Left lobe of liver (tissue), 2 donors: ENCODE results near the gene BIRC5. TPM values are rescaled to one million over a fixed set of nuclear protein-coding genes. Genes with fewer than 3 reads are reported as not detected.

ENCODE experiments used
- ATAC-seq: fragments of 200-7000 bp; cut with Tn5 transposase; one replicate; pipeline ENCODE4 v1.9.1; 2020; ENCODE audit warnings: mild to moderate bottlenecking, moderate library complexity
- DNase-seq: peaks from one replicate; pipeline ENCODE4 v3.0.0-alpha.2; 2020; ENCODE audit warnings: low spot score
- total RNA-seq: library from RNA; stranded (reverse); gene quantifications from one replicate; pipeline ENCODE4 v1.2.1, GENCODE V29; 2021
- donor health status: DM: no; HTN: no; CAD: no; lungs with moderate emphysema.
- donor health status: DM: no; HTN: yes; CAD: no.

Gene BIRC5
- total RNA-seq, 1 donor from 2014 or later: 0.88 TPM

GRCh38 chr17:78271419-78272170 lies 57.5 kb downstream of the BIRC5 start:
- DNase-seq: peak; percentile 41
- no peak for ATAC-seq

- no peak for DNase-seq
- ATAC-seq: peak; percentile 51
Measured at GRCh38 chr17:78272181-78272913, 58.3 kb downstream of the BIRC5 start.

- no peak for DNase-seq
- ATAC-seq: no peak
Measured at GRCh38 chr17:78272914-78273258, 58.8 kb downstream of the BIRC5 start.

- no peak for DNase-seq
- no peak for ATAC-seq
Measured at GRCh38 chr17:78273813-78274212, 59.8 kb downstream of the BIRC5 start.

Other genes with a start within 250 kb of the BIRC5 start
- 14.6 TPM for gene TMC6, start 85.5 kb upstream of the BIRC5 start, total RNA-seq
- gene TMC8, start 83.5 kb upstream of the BIRC5 start, total RNA-seq: 3.9 TPM
- gene C17orf99, start 67.9 kb upstream of the BIRC5 start, total RNA-seq: not detected
- gene SYNGR2, start 45.7 kb upstream of the BIRC5 start, total RNA-seq: 44.1 TPM
- 2.6 TPM for gene TK1, start 27.2 kb upstream of the BIRC5 start, total RNA-seq
- gene AFMID, start 26.9 kb upstream of the BIRC5 start, total RNA-seq: 145 TPM
- not detected for gene TMEM235, start 17.4 kb downstream of the BIRC5 start, total RNA-seq
- gene SOCS3, start 145.8 kb downstream of the BIRC5 start, total RNA-seq: 2.7 TPM
- 9.1 TPM for gene PGS1, start 164.4 kb downstream of the BIRC5 start, total RNA-seq